HG02763 (cell line): ENCODE data around the gene CD84.
"Not testable (repeated sequence)": the region's sequence is repeated elsewhere in the genome, so short reads cannot be mapped to it uniquely, and the experiment has no call there.

ENCODE experiments used
- ATAC-seq: cut with Tn5 transposase; IDR thresholded peaks from one replicate; pipeline ENCODE4 v1.9.1; 2021; ENCODE audit warnings: mild to moderate bottlenecking, moderate library complexity; ENCODE audit not compliant: unreplicated experiment

Gene CD84

GRCh38 chr1:160519642-160520435 is 59.5 kb downstream of the CD84 start:
- ATAC-seq = no peak

GRCh38 chr1:160517519-160517918 is 61.8 kb downstream of the CD84 start:
- ATAC-seq = not testable (repeated sequence)

GRCh38 chr1:160515908-160516307 is 63.4 kb downstream of the CD84 start:
- not testable (repeated sequence) for ATAC-seq

- no peak for ATAC-seq
These were observed 74.6 kb downstream of the CD84 start for GRCh38 chr1:160504651-160505050.

- ATAC-seq = no peak
These were observed 76.2 kb downstream of the CD84 start for GRCh38 chr1:160503087-160503486.

- ATAC-seq = no peak
These were observed 78.8 kb downstream of the CD84 start for GRCh38 chr1:160500321-160500990.

GRCh38 chr1:160499631-160500030 is 79.7 kb downstream of the CD84 start:
- ATAC-seq = no peak

- not testable (repeated sequence) for ATAC-seq
These were observed 80.8 kb downstream of the CD84 start for GRCh38 chr1:160498301-160499065.

GRCh38 chr1:160496334-160496733 is 83.0 kb downstream of the CD84 start:
- no peak for ATAC-seq

GRCh38 chr1:160494620-160495019 is 84.7 kb downstream of the CD84 start:
- ATAC-seq = no peak

- no peak for ATAC-seq
These were observed 86.7 kb downstream of the CD84 start for GRCh38 chr1:160492617-160493016.

GRCh38 chr1:160491981-160492380 is 87.3 kb downstream of the CD84 start:
- ATAC-seq = no peak
